TTC549 (cell line): ENCODE results near the gene RGS3.

Experiments
- FAIRE-seq: peaks from 2 replicates; lab custom pipeline; 2012; peaks lifted over from hg19 to GRCh38; lab: Jason Lieb, UNC

RGS3 gene

DNA sequence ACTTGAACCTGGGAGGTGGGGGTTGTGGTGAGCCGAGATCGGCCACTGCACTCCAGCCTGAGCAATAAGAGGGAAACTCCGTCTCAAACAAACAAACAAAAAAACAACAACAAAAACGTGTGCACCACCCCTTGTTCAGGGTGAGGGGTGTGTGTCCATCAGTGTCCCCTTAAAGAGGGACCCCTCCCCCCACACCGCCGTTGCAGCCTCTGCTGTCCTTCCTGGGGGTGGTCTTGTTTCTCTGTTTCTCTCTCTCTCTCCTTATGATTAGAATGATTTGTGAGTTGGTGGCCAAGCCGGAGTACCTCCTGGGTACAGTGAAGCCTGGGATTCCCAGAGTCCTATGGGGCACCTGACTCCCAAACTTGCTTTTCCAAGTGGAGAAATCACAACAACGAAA, 49.6 kb downstream of the RGS3 start:
- FAIRE-seq, result no peak

DNA sequence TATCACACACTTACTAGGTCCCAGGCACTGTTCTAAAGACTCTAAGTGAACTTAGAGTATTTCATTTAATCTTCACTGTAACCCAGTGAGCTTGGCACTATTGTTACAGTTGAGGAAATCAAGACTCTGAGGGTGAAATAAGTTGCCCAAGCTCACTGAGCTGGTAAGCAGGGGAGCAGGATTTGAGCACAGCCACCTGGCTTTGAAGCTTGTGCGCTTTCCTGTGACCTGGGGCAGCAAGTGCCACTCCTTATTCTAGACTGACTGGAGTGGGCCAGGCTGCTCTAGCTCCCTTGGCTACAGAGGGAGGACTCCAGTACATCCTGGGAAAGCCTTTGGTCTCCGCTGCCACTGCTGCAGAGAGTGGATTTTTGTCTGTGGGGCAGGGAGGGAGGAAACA, 50.0 kb downstream of the RGS3 start:
- no peak for FAIRE-seq

GRCh38 chr9:113514061-113514460, 50.5 kb downstream of the RGS3 start:
- no peak for FAIRE-seq

- FAIRE-seq, result no peak
Measured at GRCh38 chr9:113514748-113515147, 51.2 kb downstream of the RGS3 start.

DNA sequence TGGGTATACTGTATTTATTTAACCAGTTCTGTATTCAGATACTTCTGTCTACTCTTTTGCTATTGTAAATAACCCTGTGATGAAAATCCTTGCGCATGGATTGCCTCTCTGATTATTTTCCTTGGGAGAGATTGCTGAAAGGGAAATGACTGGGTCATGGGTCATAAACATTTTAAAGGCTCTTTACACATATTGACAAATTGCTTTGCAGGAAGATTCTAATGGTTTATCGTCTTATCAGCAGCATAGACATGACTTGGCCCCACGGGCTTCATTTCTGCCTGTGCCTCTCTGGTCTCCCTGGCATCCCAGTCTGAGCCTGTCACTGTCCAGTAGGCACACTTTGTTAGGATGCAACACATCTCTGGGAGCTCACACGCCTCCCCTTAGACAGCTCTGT, 52.3 kb downstream of the RGS3 start:
- no peak for FAIRE-seq

- no peak for FAIRE-seq
Measured at GRCh38 chr9:113516840-113517577, 53.5 kb downstream of the RGS3 start.

GRCh38 chr9:113519426-113520108, 56.0 kb downstream of the RGS3 start:
- no peak for FAIRE-seq

- no peak for FAIRE-seq
Measured at GRCh38 chr9:113520109-113520642, 56.6 kb downstream of the RGS3 start.

GRCh38 chr9:113521693-113522255, 58.2 kb downstream of the RGS3 start:
- no peak for FAIRE-seq

- FAIRE-seq, result no peak
Measured at GRCh38 chr9:113522419-113522818, 58.9 kb downstream of the RGS3 start.

DNA sequence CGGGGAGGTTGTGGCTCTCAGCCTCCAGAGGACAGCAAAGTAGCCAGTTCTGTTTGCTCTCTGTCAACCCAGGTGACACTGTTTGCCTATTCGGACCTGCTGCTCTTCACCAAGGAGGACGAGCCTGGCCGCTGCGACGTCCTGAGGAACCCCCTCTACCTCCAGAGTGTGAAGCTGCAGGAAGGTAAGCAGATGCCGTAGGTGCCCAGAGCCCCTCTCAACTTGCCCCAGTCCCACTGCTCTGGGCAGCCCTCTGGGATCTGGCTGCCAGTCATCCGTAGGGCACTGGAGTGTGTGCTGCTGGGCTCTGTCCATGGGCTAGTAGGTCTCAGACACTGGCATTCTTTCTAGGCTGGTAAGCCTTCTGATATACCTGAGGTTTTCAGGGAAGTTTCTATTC, 59.3 kb downstream of the RGS3 start:
- FAIRE-seq, result no peak

GRCh38 chr9:113523421-113524141, 60.1 kb downstream of the RGS3 start:
- no peak for FAIRE-seq

DNA sequence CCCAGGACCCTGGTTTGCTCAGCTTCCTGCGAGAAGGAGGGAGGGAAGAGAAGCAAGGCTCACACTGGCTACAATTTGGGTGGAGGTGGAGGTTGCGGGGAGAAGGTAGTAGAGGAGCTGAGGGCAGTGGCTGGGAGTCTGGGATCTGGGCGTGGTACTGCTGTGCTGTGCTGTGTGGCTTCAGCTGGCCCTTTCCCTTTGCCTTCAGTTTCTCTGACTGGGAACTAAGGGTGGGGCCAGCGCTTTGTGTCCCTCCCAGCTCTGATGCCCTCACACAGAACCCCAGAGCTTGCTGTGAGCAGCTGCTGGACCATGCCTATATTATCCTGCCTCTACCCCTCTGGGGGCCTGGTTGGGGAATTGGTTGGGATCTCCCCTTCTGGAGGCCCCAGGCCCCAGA, 60.9 kb downstream of the RGS3 start:
- no peak for FAIRE-seq

- no peak for FAIRE-seq
Measured at GRCh38 chr9:113525205-113525604, 61.7 kb downstream of the RGS3 start.

- no peak for FAIRE-seq
Measured at GRCh38 chr9:113525831-113526230, 62.3 kb downstream of the RGS3 start.

GRCh38 chr9:113526231-113526746, 62.8 kb downstream of the RGS3 start:
- no peak for FAIRE-seq

DNA sequence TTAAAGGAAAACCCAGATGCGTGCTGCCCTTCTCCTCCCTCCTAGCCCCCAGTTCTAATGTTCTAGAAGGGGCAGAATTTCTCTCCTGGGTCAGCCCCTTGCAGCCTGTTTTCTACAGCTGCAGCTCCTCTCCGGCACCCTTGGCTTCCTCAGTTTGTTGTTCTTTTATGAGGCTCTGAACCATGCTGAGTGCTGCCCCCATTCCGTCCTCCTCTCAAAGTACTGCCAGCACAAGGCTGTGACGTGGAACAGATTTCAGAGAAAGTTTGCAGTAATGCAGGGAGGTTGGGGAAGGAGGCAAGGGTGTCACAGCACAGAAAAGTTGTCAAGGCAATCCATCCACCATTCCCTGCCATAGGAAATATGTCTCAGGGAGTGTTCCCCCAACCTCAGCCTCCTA, 63.3 kb downstream of the RGS3 start:
- no peak for FAIRE-seq

DNA sequence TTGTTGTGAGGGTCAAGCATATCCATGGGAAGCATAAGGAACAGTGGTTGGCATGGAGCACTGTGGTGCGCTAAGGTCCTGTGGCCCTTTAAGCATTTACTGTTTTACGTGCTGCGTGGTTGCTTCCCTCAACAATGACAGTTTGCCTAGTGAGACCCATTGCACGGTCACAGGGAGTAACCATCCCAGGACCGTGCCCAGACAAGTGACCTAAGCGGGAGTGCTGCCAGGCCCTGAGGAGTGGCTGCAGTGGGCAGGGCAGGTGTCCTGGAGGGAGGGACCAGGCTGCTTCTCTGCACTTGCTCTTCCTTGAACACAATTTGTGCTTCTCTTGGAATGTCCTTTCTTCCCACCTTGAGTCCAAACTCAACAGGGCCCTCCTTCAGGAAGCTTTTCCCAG, 64.6 kb downstream of the RGS3 start:
- no peak for FAIRE-seq

DNA sequence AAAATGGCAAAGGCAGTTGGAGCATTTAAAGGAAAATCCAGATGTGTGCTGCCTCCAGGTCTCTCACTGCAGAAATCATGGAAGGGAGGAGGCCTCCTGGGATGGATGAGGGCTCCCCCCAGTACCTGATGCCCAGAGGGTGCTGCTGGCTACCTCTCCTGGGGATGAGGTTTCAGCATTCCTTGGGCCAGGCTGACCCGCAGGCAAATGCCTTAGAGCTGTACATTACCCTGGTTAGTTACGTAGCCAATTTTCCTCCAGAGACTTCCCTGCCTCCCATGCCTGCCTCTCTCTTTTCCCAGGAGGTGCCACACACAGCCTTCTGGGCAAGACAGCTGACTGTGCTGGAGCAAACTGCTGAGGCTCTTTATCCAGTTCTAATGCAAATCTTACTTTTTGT, 65.3 kb downstream of the RGS3 start:
- no peak for FAIRE-seq

DNA sequence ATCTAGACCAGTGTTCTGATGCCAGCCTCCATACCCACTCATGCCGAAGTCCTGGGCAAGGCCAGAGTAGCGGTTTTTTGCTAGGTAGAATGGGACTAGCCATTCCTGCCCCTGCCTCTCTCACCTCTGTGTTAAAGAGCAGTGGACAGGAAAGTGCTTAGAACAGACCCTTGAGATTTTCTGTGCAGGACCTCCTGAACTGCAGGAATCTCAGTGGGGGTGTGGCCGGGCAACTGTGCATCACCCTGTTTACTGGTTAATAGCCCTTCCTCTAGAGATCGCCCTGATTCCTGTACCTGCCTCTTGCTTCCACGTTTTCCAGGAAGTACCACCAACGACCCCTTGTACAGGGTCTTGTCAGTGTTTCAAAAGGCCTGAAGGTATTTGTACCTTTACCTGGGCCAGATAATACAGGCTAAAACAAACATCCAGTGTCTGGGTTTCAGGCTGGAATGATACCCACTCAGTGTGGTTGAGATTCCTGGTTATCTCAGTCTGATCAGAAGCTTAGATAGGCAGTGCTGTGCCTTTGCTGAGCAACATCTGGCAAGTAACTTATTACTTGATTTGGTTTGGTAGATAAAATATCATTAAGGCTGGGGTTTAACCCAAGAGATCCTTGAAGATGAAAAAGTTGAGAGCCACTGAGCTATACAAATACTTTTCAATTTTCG, 65.9 kb downstream of the RGS3 start:
- FAIRE-seq, result no peak

GRCh38 chr9:113530022-113530635, 66.6 kb downstream of the RGS3 start:
- FAIRE-seq, result no peak

- FAIRE-seq, result no peak
Measured at GRCh38 chr9:113530942-113531341, 67.4 kb downstream of the RGS3 start.
